BE2C (cell line): ENCODE data around the gene OR4D2. TPM values are rescaled to one million over a fixed set of nuclear protein-coding genes. Genes with fewer than 3 reads are reported as not detected.

ENCODE experiments used
- DNase-seq: peaks from one replicate; pipeline ENCODE4 v3.0.0-alpha.2; 2020
- H3K27me3 ChIP-seq: fragments of 250-450 bp; sonication (Bioruptor Pico); 2 replicates; pipeline ENCODE4 v1.5.1; 2020; ENCODE audit warnings: mild to moderate bottlenecking
- H3K36me3 ChIP-seq: fragments of 250-450 bp; sonication (Bioruptor Pico); 2 replicates; pipeline ENCODE4 v1.5.1; 2020; ENCODE audit warnings: mild to moderate bottlenecking
- H3K4me1 ChIP-seq: fragments of 250-450 bp; sonication (Bioruptor Pico); 2 replicates; pipeline ENCODE4 v1.5.1; 2020
- H3K4me3 ChIP-seq: 2 replicates; pipeline ENCODE4 v1.5.1; 2011; ENCODE audit warnings: low read depth, low read length
- H3K9me3 ChIP-seq: fragments of 250-450 bp; sonication (Bioruptor Pico); 2 replicates; pipeline ENCODE4 v1.5.1; 2020
- CTCF ChIP-seq: IDR thresholded peaks from 2 replicates; pipeline ENCODE4 v1.5.1; 2012; ENCODE audit warnings: mild to moderate bottlenecking, low read depth, low read length
- polyA plus RNA-seq: library from polyadenylated mRNA; unstranded; fragments of >200 nt; gene quantifications from one replicate; pipeline ENCODE4 v1.2.1, GENCODE V29; 2012; ENCODE audit warnings: low read depth, missing spikeins; ENCODE audit not compliant: insufficient read length, insufficient read depth

OR4D2 gene
- not detected for polyA plus RNA-seq

- DNase-seq: no peak
- H3K4me1 ChIP-seq: no peaks in the 10 kb centered on the region
- no peaks in the 10 kb centered on the region for H3K36me3 ChIP-seq
- no peaks in the 10 kb centered on the region for H3K9me3 ChIP-seq
- H3K4me3 ChIP-seq: no peak within 1 kb of the TSS
- peaks cover 83% of the 10 kb centered on the region for H3K27me3 ChIP-seq
- TF ChIP-seq CTCF: no peak
Measured at GRCh38 chr17:58166682-58167081, at the start of gene OR4D2. Gene OR4D2 (plus strand): TSS chr17:58166982. CDS start chr17:58169656, 2,674 bp downstream.

GRCh38 chr17:58117382-58117781, 49.4 kb upstream of the OR4D2 start:
- no peaks in the 10 kb centered on the region for H3K9me3 ChIP-seq
- H3K27me3 ChIP-seq: peaks cover 21% of the 10 kb centered on the region
- no peak overlapping the region for H3K4me3 ChIP-seq
- H3K36me3 ChIP-seq: no peaks in the 10 kb centered on the region
- DNase-seq: no peak
- H3K4me1 ChIP-seq: no peaks in the 10 kb centered on the region
- no peak for TF ChIP-seq CTCF

GRCh38 chr17:58119491-58119890, 47.3 kb upstream of the OR4D2 start:
- no peak for TF ChIP-seq CTCF
- Histone ChIP-seq H3K27me3 (peaks cover 36% of the 10 kb centered on the region), H3K4me1 (no peaks in the 10 kb centered on the region), H3K36me3 (no peaks in the 10 kb centered on the region), H3K9me3 (no peaks in the 10 kb centered on the region), H3K4me3 (no peak overlapping the region)
- no peak for DNase-seq

- Histone ChIP-seq H3K36me3 (no peaks in the 10 kb centered on the region), H3K4me3 (no peak overlapping the region), H3K27me3 (peaks cover 36% of the 10 kb centered on the region), H3K4me1 (no peaks in the 10 kb centered on the region), H3K9me3 (no peaks in the 10 kb centered on the region)
- DNase-seq: no peak
- TF ChIP-seq CTCF: no peak
Measured at GRCh38 chr17:58120195-58120822, 46.5 kb upstream of the OR4D2 start.

- DNase-seq: peak; percentile 23
Measured at GRCh38 chr17:58121925-58122324, 44.9 kb upstream of the OR4D2 start.

More at GRCh38 chr17:58121925-58122324, 44.9 kb upstream of the OR4D2 start:
- H3K4me3 ChIP-seq: no peak overlapping the region
- no peaks in the 10 kb centered on the region for H3K4me1 ChIP-seq
- H3K9me3 ChIP-seq: no peaks in the 10 kb centered on the region
- H3K27me3 ChIP-seq: peaks cover 53% of the 10 kb centered on the region
- H3K36me3 ChIP-seq: no peaks in the 10 kb centered on the region
- peak; percentile 60 for TF ChIP-seq CTCF
